HPDE6-E6E7 (cell line): ENCODE measurements around the gene FNIP1.
"Not testable (repeated sequence)": the region's sequence is repeated elsewhere in the genome, so short reads cannot be mapped to it uniquely, and the experiment has no call there.

Experiments
- DNase-seq: peaks from one replicate; pipeline ENCODE4 v3.0.0; 2011; ENCODE audit warnings: missing footprints; ENCODE audit errors: extremely low spot score

Gene FNIP1

GRCh38 chr5:131796793-131797693 is at the start of gene FNIP1:
FNIP1 (minus strand) TSS chr5:131797017; CDS start chr5:131796921, 96 bp downstream.
- peak; percentile 98 for DNase-seq

GRCh38 chr5:131846536-131846935 is 49.7 kb upstream of the FNIP1 start:
- no peak for DNase-seq

GRCh38 chr5:131845828-131846227 is 49.0 kb upstream of the FNIP1 start:
- no peak for DNase-seq

- not testable (repeated sequence) for DNase-seq
Observed at GRCh38 chr5:131842971-131843370, 46.2 kb upstream of the FNIP1 start.

GRCh38 chr5:131832702-131833101 is 35.9 kb upstream of the FNIP1 start:
- not testable (repeated sequence) for DNase-seq

- DNase-seq = no peak
Observed at GRCh38 chr5:131825404-131826013, 28.7 kb upstream of the FNIP1 start.

- DNase-seq = no peak
Observed at GRCh38 chr5:131824631-131825030, 27.8 kb upstream of the FNIP1 start.

- no peak for DNase-seq
Observed at GRCh38 chr5:131821221-131821620, 24.4 kb upstream of the FNIP1 start.

- DNase-seq = no peak
Observed at GRCh38 chr5:131818001-131818724, 21.3 kb upstream of the FNIP1 start.

GRCh38 chr5:131814990-131815389 is 18.2 kb upstream of the FNIP1 start:
- DNase-seq = peak; percentile 34

- DNase-seq = no peak
Observed at GRCh38 chr5:131812371-131813160, 15.7 kb upstream of the FNIP1 start.

GRCh38 chr5:131810510-131811249 is 13.9 kb upstream of the FNIP1 start:
- DNase-seq = no peak

GRCh38 chr5:131795879-131796792 is 681 bp downstream of the FNIP1 start:
- peak; percentile 36 for DNase-seq

GRCh38 chr5:131795228-131795627 is 1.6 kb downstream of the FNIP1 start:
- no peak for DNase-seq

- DNase-seq = no peak
Observed at GRCh38 chr5:131794586-131794985, 2.2 kb downstream of the FNIP1 start.

GRCh38 chr5:131792896-131793295 is 3.9 kb downstream of the FNIP1 start:
- DNase-seq = no peak

- no peak for DNase-seq
Observed at GRCh38 chr5:131791866-131792265, 5.0 kb downstream of the FNIP1 start.

- no peak for DNase-seq
Observed at GRCh38 chr5:131790550-131790949, 6.3 kb downstream of the FNIP1 start.

GRCh38 chr5:131789765-131790164 is 7.1 kb downstream of the FNIP1 start:
- no peak for DNase-seq

- DNase-seq = no peak
Observed at GRCh38 chr5:131787736-131788135, 9.1 kb downstream of the FNIP1 start.
